ENCODE measurements around the gene NPW. TPM values are rescaled to one million over a fixed set of nuclear protein-coding genes. Genes with fewer than 3 reads are reported as not detected.

The NPW gene
- total and polyA plus RNA-seq, 2 of the 8 experiments (the other 6 are each of a cell fraction or from before 2014, with no cell fraction given): 4.0 to 10.3 TPM

GRCh38 chr16:2066139-2066538 lies 46.6 kb downstream of the NPW start:
- Histone ChIP-seq H2BK12ac (ENCODE audit: low read depth, low read length) (no peak overlapping the region), H2AFZ (ENCODE audit: low read length) (no peak overlapping the region), H4K5ac (ENCODE audit: insufficient read length, low read depth, low read length) (no peak overlapping the region), H2BK120ac (replicated peaks; ENCODE audit: low read depth, low read length) (no peak overlapping the region), H3K9ac (replicated peaks in 1 of 4; ENCODE audit: extremely low read depth in 1 of 4, low read depth in 3 of 4, low read length in 3 of 4) (no peak overlapping the region), H3K56ac (replicated peaks; ENCODE audit: insufficient read length, low read depth, low read length) (no peak overlapping the region), H3K4ac (replicated peaks; ENCODE audit: insufficient read length, low read depth, low read length) (no peak overlapping the region), H3K4me2 (ENCODE audit: insufficient read depth in 1 of 2, low read depth in 2 of 2, low read length in 2 of 2) (no peak overlapping the region), H3K4me1 (replicated peaks in 1 of 4; ENCODE audit: control insufficient read depth in 3 of 4, insufficient read depth in 4 of 4, low read length in 3 of 4) (no peaks in the 10 kb centered on the region), H3K23ac (ENCODE audit: insufficient read length) (no peak overlapping the region), H2AK5ac (ENCODE audit: low read depth, low read length) (no peak overlapping the region), H4K91ac (replicated peaks; ENCODE audit: insufficient read length, low read length) (no peak overlapping the region), H2BK5ac (ENCODE audit: low read depth, low read length) (no peak overlapping the region), H3K23me2 (ENCODE audit: low read depth, low read length) (no peaks in the 10 kb centered on the region), H3K9me3 (ENCODE audit: insufficient read depth in 2 of 2, low read depth in 1 of 2, low read length in 1 of 2) (no peaks in the 10 kb centered on the region), H4K8ac (ENCODE audit: extremely low read depth, insufficient read depth, low read length) (no peak overlapping the region), H3K27me3 (replicated peaks in 1 of 4; ENCODE audit: control insufficient read depth in 3 of 4, extremely low read depth in 1 of 4, insufficient read depth in 3 of 4, low read length in 3 of 4) (no peaks in the 10 kb centered on the region), H3K36me3 (ENCODE audit: control insufficient read depth in 2 of 4, insufficient read depth in 4 of 4, low read length in 3 of 4) (peaks cover 4 to 18% (median 5%) of the 10 kb centered on the region in 4 experiments; a peak in 6 of 8 replicates), H2BK15ac (ENCODE audit: low read length) (no peak overlapping the region), H3K79me1 (ENCODE audit: low read depth, low read length) (no peaks in the 10 kb centered on the region), H3K79me2 (ENCODE audit: control insufficient read depth in 1 of 2, insufficient read depth in 2 of 2, low read length in 2 of 2) (no peaks in the 10 kb centered on the region), H3K18ac (ENCODE audit: extremely low read depth, low read length) (no peak overlapping the region), H3K4me3 (ENCODE audit: extremely low read depth in 1 of 4, insufficient read depth in 2 of 4, low read depth in 3 of 4, low read length in 4 of 4) (no peak overlapping the region), H2BK20ac (ENCODE audit: low read length) (no peak overlapping the region), H3K14ac (ENCODE audit: insufficient read length) (no peak overlapping the region), H4K20me1 (replicated peaks in 1 of 2; ENCODE audit: control insufficient read depth in 1 of 2, insufficient read depth in 2 of 2, low read length in 2 of 2) (peaks cover 0 to 10% of the 10 kb centered on the region in 2 experiments), H3K27ac (ENCODE audit: low read depth, low read length) (no peak overlapping the region)
- POLR2A ChIA-PET (ENCODE audit: partially characterized antibody): interaction anchor here (1.1 to 1.5 kb wide), 4 partner anchors 9 to 89 kb away, joined by 3 to 4 read pairs (median 3); partner anchors contain the start of gene TRAF7
- DNase-seq (ENCODE audit: low read depth in 1 of 2, low spot score in 2 of 2) (no peak), FAIRE-seq (no peak)
- TF ChIP-seq, protein P1, sequence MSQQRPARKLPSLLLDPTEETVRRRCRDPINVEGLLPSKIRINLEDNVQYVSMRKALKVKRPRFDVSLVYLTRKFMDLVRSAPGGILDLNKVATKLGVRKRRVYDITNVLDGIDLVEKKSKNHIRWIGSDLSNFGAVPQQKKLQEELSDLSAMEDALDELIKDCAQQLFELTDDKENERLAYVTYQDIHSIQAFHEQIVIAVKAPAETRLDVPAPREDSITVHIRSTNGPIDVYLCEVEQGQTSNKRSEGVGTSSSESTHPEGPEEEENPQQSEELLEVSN (IDR thresholded peaks at IDR 0.05): no peak
- no peak for TF ChIP-seq CEBPB (IDR thresholded peaks at IDR 0.05; ENCODE audit: low read depth, low read length)
- TF ChIP-seq EP300 (IDR thresholded peaks at IDR 0.05; ENCODE audit: borderline replicate concordance in 1 of 2, low read depth in 2 of 2, low read length in 2 of 2): no peak
- no peak for TF ChIP-seq CHD1 (IDR thresholded peaks at IDR 0.05; ENCODE audit: low read depth, low read length)
- no peak for TF ChIP-seq TAF1 (IDR thresholded peaks at IDR 0.05; ENCODE audit: low read depth, low read length)
- TF ChIP-seq POU5F1 (IDR thresholded peaks at IDR 0.05; ENCODE audit: low read depth, low read length): no peak
- no peak for TF ChIP-seq TAF7 (optimal IDR thresholded peaks at IDR 0.05; ENCODE audit: borderline replicate concordance, low read depth, low read length)
- CTCF ChIA-PET (ENCODE audit: partially characterized antibody): interaction anchor here (1.3 to 1.4 kb wide), 2 partner anchors 9 to 24 kb away, joined by 3 to 8 read pairs; no protein-coding TSS in a partner anchor
- WGBS, 2 experiments (ENCODE audit: extremely low coverage in 1 of 2, insufficient coverage in 1 of 2, insufficient read length in 1 of 2, insufficient replicate concordance in 2 of 2, low coverage in 1 of 2, low lambda C conversion rate in 2 of 2, missing lambda C conversion rate in 1 of 2): 95% methylated on average over 11 of the region's 11 CpGs; no CpG with 5 or more reads in 1 of the 2 experiments
